IMR-90 (cell line): Measurements from ENCODE around the gene TMPRSS6. TPM values are rescaled to one million over a fixed set of nuclear protein-coding genes. Genes with fewer than 3 reads are reported as not detected.

Source experiments
- ATAC-seq: fragments of 200-7000 bp; cut with Tn5 transposase; 2 replicates; pipeline ENCODE4 v1.9.1; 2020; ENCODE audit warnings: low read depth, mild to moderate bottlenecking, moderate library complexity
- BruUV-seq: library from RNA; stranded (reverse); fragments of 400-500 nt; replicated peaks from 2 replicates; lab custom pipeline; 2021; lab: Mats Ljungman, UMichigan
- CTCF ChIA-PET: fragments of 300-600 bp; formaldehyde crosslinking; extraction: SDS; loops from one replicate; lab custom pipeline; 2021; ENCODE audit warnings: antibody characterized with exemption; lab: Yijun Ruan, JAX
- POLR2A ChIA-PET: fragments of 300-600 bp; sonication (Branson Sonifier 250); formaldehyde crosslinking; loops from one replicate; lab custom pipeline; 2022; ENCODE audit warnings: antibody characterized with exemption; ENCODE audit not compliant: unreplicated experiment; lab: Charles Lee
- DNase-seq: peaks from one replicate; pipeline ENCODE4 v3.0.0; 2013
- H2AFZ ChIP-seq: replicated peaks from 2 replicates; pipeline ENCODE3; 2013; ENCODE audit warnings: low read length, mild to moderate bottlenecking; ENCODE audit not compliant: poor library complexity
- H2AK5ac ChIP-seq: 2 replicates; pipeline ENCODE4 v1.6.1; 2013; ENCODE audit warnings: low read depth, low read length, inconsistent platforms
- H2AK9ac ChIP-seq: replicated peaks from 2 replicates; pipeline ENCODE3; 2013; ENCODE audit warnings: mild to moderate bottlenecking, low read depth, low read length, moderate library complexity; ENCODE audit not compliant: poor library complexity
- H2BK120ac ChIP-seq: 2 replicates; pipeline ENCODE4 v1.6.1; 2013; ENCODE audit warnings: low read depth, low read length, inconsistent platforms
- H2BK15ac ChIP-seq: 3 replicates; pipeline ENCODE4 v1.6.1; 2013; ENCODE audit warnings: low read depth, low read length, inconsistent platforms
- H2BK20ac ChIP-seq: 2 replicates; pipeline ENCODE4 v1.6.1; 2013; ENCODE audit warnings: low read depth, mild to moderate bottlenecking, inconsistent platforms, low read length, moderate library complexity
- H2BK5ac ChIP-seq: 2 replicates; pipeline ENCODE4 v1.6.1; 2013; ENCODE audit warnings: mild to moderate bottlenecking, low read depth, low read length, inconsistent platforms; ENCODE audit not compliant: poor library complexity, severe bottlenecking
- H3K14ac ChIP-seq: replicated peaks from 2 replicates; pipeline ENCODE4 v1.6.1; 2013; ENCODE audit warnings: low read depth, low read length, inconsistent platforms
- H3K18ac ChIP-seq: 2 replicates; pipeline ENCODE4 v1.6.1; 2013; ENCODE audit warnings: low read depth, low read length, control low read depth
- H3K23ac ChIP-seq: 2 replicates; pipeline ENCODE4 v1.6.1; 2013; ENCODE audit warnings: low read depth, low read length, inconsistent platforms
- H3K27ac ChIP-seq: 2 replicates; pipeline ENCODE4 v1.5.1; 2013; ENCODE audit warnings: mild to moderate bottlenecking, control low read depth, low read length; ENCODE audit not compliant: insufficient read depth
- H3K27me3 ChIP-seq: 2 replicates; pipeline ENCODE4 v1.6.1; 2013; ENCODE audit warnings: low read length; ENCODE audit not compliant: control insufficient read depth, insufficient read depth
- H3K36me3 ChIP-seq: 2 replicates; pipeline ENCODE4 v1.6.1; 2013; ENCODE audit warnings: low read length, mixed read lengths; ENCODE audit not compliant: control insufficient read depth, insufficient read depth
- H3K4ac ChIP-seq: 2 replicates; pipeline ENCODE4 v1.6.1; 2013; ENCODE audit warnings: low read depth, low read length, inconsistent platforms
- H3K4me1 ChIP-seq: 2 replicates; pipeline ENCODE4 v1.6.1; 2013; ENCODE audit warnings: low read length, mixed read lengths; ENCODE audit not compliant: control insufficient read depth, insufficient read depth
- H3K4me2 ChIP-seq: 2 replicates; pipeline ENCODE4 v1.6.1; 2013; ENCODE audit warnings: low read depth, mild to moderate bottlenecking, control low read depth, low read length, moderate library complexity
- H3K4me3 ChIP-seq: 2 replicates; pipeline ENCODE4 v1.5.1; 2013; ENCODE audit warnings: low read depth, mild to moderate bottlenecking, control low read depth, low read length, moderate library complexity; ENCODE audit not compliant: insufficient read depth
- H3K56ac ChIP-seq: 2 replicates; pipeline ENCODE4 v1.6.1; 2013; ENCODE audit warnings: low read length, inconsistent platforms; ENCODE audit not compliant: insufficient read depth; ENCODE audit errors: extremely low read depth
- H3K79me1 ChIP-seq, 2 experiments: 2 replicates each; pipeline ENCODE4 v1.6.1; 2013; ENCODE audit warnings: low read length in 2 of 2, inconsistent platforms in 1 of 2, low read depth in 1 of 2
- H3K9ac ChIP-seq: 2 replicates; pipeline ENCODE4 v1.6.1; 2013; ENCODE audit warnings: low read depth, low read length, control low read depth
- H3K9me1 ChIP-seq: 2 replicates; pipeline ENCODE4 v1.6.1; 2013; ENCODE audit warnings: low read length, inconsistent platforms; ENCODE audit not compliant: insufficient read depth
- H3K9me3 ChIP-seq: 2 replicates; pipeline ENCODE4 v1.6.1; 2013; ENCODE audit warnings: low read length; ENCODE audit not compliant: control insufficient read depth, insufficient read depth
- H4K20me1 ChIP-seq: 2 replicates; pipeline ENCODE4 v1.6.1; 2013; ENCODE audit warnings: low read length, inconsistent platforms; ENCODE audit not compliant: insufficient read depth
- H4K5ac ChIP-seq: 2 replicates; pipeline ENCODE4 v1.6.1; 2013; ENCODE audit warnings: mild to moderate bottlenecking, low read depth, low read length, control low read depth
- H4K8ac ChIP-seq, 2 experiments: 2 replicates each; pipeline ENCODE4 v1.6.1; 2013; ENCODE audit warnings: low read depth in 2 of 2, low read length in 2 of 2, control low read depth in 1 of 2, inconsistent platforms in 1 of 2
- H4K91ac ChIP-seq: 2 replicates; pipeline ENCODE4 v1.6.1; 2013; ENCODE audit warnings: low read depth, low read length, inconsistent platforms; ENCODE audit not compliant: insufficient read depth
- BHLHE40 ChIP-seq: fragments of 150-350 bp; IDR thresholded peaks from 2 replicates; pipeline ENCODE4 v1.6.1; 2016; ENCODE audit warnings: mild to moderate bottlenecking, low read depth, low read length
- CEBPB ChIP-seq: IDR thresholded peaks from 2 replicates; pipeline ENCODE4 v1.6.1; 2012; ENCODE audit warnings: low read depth, low read length, improper control_type of control experiment
- CHD1 ChIP-seq: IDR thresholded peaks from 2 replicates; pipeline ENCODE4 v1.6.1; 2012; ENCODE audit warnings: low read depth, low read length, improper control_type of control experiment
- FOS ChIP-seq: fragments of 150-350 bp; IDR thresholded peaks from 2 replicates; pipeline ENCODE4 v1.6.1; 2016; ENCODE audit warnings: low read depth, low read length
- MAFK ChIP-seq: IDR thresholded peaks from 2 replicates; pipeline ENCODE4 v1.6.1; 2012; ENCODE audit warnings: low read depth, low read length, improper control_type of control experiment
- MAZ ChIP-seq: IDR thresholded peaks from 2 replicates; pipeline ENCODE4 v1.6.1; 2012; ENCODE audit warnings: low read depth, mild to moderate bottlenecking, low read length, improper control_type of control experiment, moderate library complexity, borderline replicate concordance
- MXI1 ChIP-seq: IDR thresholded peaks from 2 replicates; pipeline ENCODE4 v1.6.1; 2012; ENCODE audit warnings: low read depth, mild to moderate bottlenecking, low read length, moderate library complexity, borderline replicate concordance
- NFE2L2 ChIP-seq: fragments of 150-350 bp; IDR thresholded peaks from 2 replicates; pipeline ENCODE4 v1.6.1; 2016; ENCODE audit warnings: low read depth, mild to moderate bottlenecking, low read length
- POLR2A ChIP-seq: IDR thresholded peaks from 2 replicates; pipeline ENCODE4 v1.6.1; 2012; ENCODE audit warnings: mild to moderate bottlenecking, low read depth, low read length
- RAD21 ChIP-seq: IDR thresholded peaks from 2 replicates; pipeline ENCODE4 v1.6.1; 2012; ENCODE audit warnings: low read length, improper control_type of control experiment
- RCOR1 ChIP-seq: IDR thresholded peaks from 2 replicates; pipeline ENCODE4 v1.6.1; 2012; ENCODE audit warnings: mild to moderate bottlenecking, low read length, improper control_type of control experiment; ENCODE audit not compliant: insufficient replicate concordance
- RFX5 ChIP-seq: IDR thresholded peaks from 2 replicates; pipeline ENCODE4 v1.8.0; 2012; ENCODE audit warnings: low read depth, mild to moderate bottlenecking, low read length, moderate library complexity
- SMC3 ChIP-seq: fragments of 150-350 bp; IDR thresholded peaks from 2 replicates; pipeline ENCODE4 v1.6.1; 2016; ENCODE audit warnings: low read depth, mild to moderate bottlenecking, antibody characterized with exemption, low read length, moderate library complexity
- WGBS, 2 experiments: methylation state at CpG; one replicate each; pipeline versions ENCODE4 v1.1.5 to v1.1.7; 2013; ENCODE audit warnings: missing lambda C conversion rate in 2 of 2; ENCODE audit not compliant: insufficient read length in 1 of 2; ENCODE audit errors: extremely low coverage in 2 of 2; 5-methylcytosine and 5-hydroxymethylcytosine counted together
- dilution Hi-C: fragments of 300-500 bp; cut with HindIII; formaldehyde crosslinking; loops from one replicate; pipeline ENCODE4 v1.14.3; 2018; ENCODE audit warnings: low sequenced_read_pairs; ENCODE audit not compliant: unreplicated experiment
- in situ Hi-C: fragments of 300-500 bp; cut with MboI; formaldehyde crosslinking; loops from 3 replicates; pipeline ENCODE4 v1.14.3; 2019; ENCODE audit warnings: low sequenced_read_pairs, inconsistent platforms, mixed read lengths
- intact Hi-C: fragments of 100-400 bp; cut with micrococcal nuclease; formaldehyde crosslinking; loops from 2 replicates; pipeline ENCODE4 v1.10.0; 2022
- polyA plus RNA-seq, 3 experiments: library from polyadenylated mRNA; depleted of rRNA; stranded (reverse); fragments of >200 nt; gene quantifications; 2 replicates each; pipeline ENCODE4 v1.2.3, GENCODE V29; 2012; ENCODE audit warnings: low replicate concordance in 1 of 3
- total RNA-seq: library from RNA; depleted of rRNA; stranded (reverse); fragments of >200 nt; gene quantifications from 2 replicates; pipeline ENCODE4 v1.2.3, GENCODE V29; 2012
- TF ChIP-seq, protein P1 (sequence below): fragments of 150-350 bp; IDR thresholded peaks from 2 replicates; pipeline ENCODE4 v1.6.1; 2016; ENCODE audit warnings: low read depth, mild to moderate bottlenecking, low read length, moderate library complexity, borderline replicate concordance
- TF ChIP-seq, protein P2 (sequence below): fragments of 150-350 bp; IDR thresholded peaks from 2 replicates; pipeline ENCODE4 v1.6.1; 2017; ENCODE audit warnings: mild to moderate bottlenecking, antibody characterized with exemption, low read length, low read depth
- TF ChIP-seq, protein P3 (sequence below): conservative IDR thresholded peaks from 2 replicates; pipeline ENCODE4 v1.5.1; 2012; ENCODE audit warnings: mild to moderate bottlenecking, low read depth, low read length, improper control_type of control experiment

TMPRSS6 gene
- total and polyA plus RNA-seq, 2 of the 4 experiments (the other 2 are of a cell fraction): not detected

DNA sequence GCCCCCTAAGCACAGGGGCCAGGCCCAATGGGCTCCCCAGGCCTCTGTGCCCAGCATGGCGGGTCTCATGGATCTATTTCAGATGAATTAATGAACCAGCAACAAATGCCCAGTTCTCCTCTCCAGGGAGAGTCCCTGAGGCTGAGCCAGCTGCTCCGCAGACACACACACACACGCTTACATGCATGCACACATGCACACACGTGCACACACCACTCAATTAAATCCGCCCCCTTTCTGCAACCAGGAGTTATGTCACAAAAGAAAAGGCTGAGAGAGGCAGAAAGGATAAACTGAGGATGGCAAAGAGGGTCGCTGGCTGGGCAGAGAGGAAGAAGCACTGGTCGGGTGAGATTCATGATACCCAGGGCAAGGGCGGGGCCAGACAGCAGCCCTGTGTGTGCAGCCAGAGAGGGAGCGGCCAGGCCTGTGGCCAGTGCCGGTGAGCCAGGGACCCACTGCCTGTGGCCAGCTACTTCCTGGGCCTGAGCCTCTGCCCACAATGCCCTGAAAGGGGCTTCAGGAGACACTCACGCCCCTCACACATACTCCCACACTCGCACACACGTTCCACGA is 20.4 kb upstream of the TMPRSS6 start:
- Histone ChIP-seq H2AK9ac (no peak overlapping the region), H3K9me3 (no peaks in the 10 kb centered on the region), H4K91ac (no peak overlapping the region), H2BK20ac (no peak overlapping the region), H3K9ac (no peak overlapping the region), H4K5ac (no peak overlapping the region), H2BK15ac (no peak overlapping the region), H3K4me1 (no peaks in the 10 kb centered on the region), H2BK5ac (no peak overlapping the region), H2BK120ac (no peak overlapping the region), H3K9me1 (no peaks in the 10 kb centered on the region), H4K20me1 (no peaks in the 10 kb centered on the region), H2AK5ac (no peak overlapping the region), H3K4me2 (no peak overlapping the region), H3K23ac (no peak overlapping the region), H3K4ac (no peak overlapping the region), H3K36me3 (no peaks in the 10 kb centered on the region), H3K27ac (no peak overlapping the region), H4K8ac (no peak overlapping the region), H2AFZ (no peak overlapping the region), H3K56ac (no peak overlapping the region), H3K4me3 (no peak overlapping the region), H3K79me1 (no peaks in the 10 kb centered on the region), H3K27me3 (peaks cover 57% of the 10 kb centered on the region), H3K14ac (no peak overlapping the region), H3K18ac (no peak overlapping the region)
- dilution Hi-C loops (no loop called here), in situ Hi-C loops (no loop called here), intact Hi-C loops (no loop called here)
- no peak for TF ChIP-seq MAFK
- no peak for TF ChIP-seq MXI1
- no peak for TF ChIP-seq BHLHE40
- TF ChIP-seq, protein P1, sequence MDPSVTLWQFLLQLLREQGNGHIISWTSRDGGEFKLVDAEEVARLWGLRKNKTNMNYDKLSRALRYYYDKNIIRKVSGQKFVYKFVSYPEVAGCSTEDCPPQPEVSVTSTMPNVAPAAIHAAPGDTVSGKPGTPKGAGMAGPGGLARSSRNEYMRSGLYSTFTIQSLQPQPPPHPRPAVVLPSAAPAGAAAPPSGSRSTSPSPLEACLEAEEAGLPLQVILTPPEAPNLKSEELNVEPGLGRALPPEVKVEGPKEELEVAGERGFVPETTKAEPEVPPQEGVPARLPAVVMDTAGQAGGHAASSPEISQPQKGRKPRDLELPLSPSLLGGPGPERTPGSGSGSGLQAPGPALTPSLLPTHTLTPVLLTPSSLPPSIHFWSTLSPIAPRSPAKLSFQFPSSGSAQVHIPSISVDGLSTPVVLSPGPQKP: no peak
- TF ChIP-seq RFX5: no peak
- TF ChIP-seq MAZ: no peak
- TF ChIP-seq, protein P2, sequence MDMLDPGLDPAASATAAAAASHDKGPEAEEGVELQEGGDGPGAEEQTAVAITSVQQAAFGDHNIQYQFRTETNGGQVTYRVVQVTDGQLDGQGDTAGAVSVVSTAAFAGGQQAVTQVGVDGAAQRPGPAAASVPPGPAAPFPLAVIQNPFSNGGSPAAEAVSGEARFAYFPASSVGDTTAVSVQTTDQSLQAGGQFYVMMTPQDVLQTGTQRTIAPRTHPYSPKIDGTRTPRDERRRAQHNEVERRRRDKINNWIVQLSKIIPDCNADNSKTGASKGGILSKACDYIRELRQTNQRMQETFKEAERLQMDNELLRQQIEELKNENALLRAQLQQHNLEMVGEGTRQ: no peak
- TF ChIP-seq POLR2A: no peak
- TF ChIP-seq NFE2L2: no peak
- TF ChIP-seq RAD21: no peak
- TF ChIP-seq, protein P3, sequence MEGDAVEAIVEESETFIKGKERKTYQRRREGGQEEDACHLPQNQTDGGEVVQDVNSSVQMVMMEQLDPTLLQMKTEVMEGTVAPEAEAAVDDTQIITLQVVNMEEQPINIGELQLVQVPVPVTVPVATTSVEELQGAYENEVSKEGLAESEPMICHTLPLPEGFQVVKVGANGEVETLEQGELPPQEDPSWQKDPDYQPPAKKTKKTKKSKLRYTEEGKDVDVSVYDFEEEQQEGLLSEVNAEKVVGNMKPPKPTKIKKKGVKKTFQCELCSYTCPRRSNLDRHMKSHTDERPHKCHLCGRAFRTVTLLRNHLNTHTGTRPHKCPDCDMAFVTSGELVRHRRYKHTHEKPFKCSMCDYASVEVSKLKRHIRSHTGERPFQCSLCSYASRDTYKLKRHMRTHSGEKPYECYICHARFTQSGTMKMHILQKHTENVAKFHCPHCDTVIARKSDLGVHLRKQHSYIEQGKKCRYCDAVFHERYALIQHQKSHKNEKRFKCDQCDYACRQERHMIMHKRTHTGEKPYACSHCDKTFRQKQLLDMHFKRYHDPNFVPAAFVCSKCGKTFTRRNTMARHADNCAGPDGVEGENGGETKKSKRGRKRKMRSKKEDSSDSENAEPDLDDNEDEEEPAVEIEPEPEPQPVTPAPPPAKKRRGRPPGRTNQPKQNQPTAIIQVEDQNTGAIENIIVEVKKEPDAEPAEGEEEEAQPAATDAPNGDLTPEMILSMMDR: no peak
- no peak for TF ChIP-seq CEBPB
- TF ChIP-seq CHD1: no peak
- TF ChIP-seq SMC3: no peak
- TF ChIP-seq FOS: no peak
- TF ChIP-seq RCOR1: no peak
- no peak for ATAC-seq
- BruUV-seq: no TSS peak
- ChIA-PET CTCF (no interaction called here), POLR2A (no interaction called here)
- no peak for DNase-seq
- WGBS, 2 experiments: 66% methylated on average over 3 of the region's 14 CpGs; no CpG with 5 or more reads in 1 of the 2 experiments
